ENCODE results near the gene GABPB2. TPM values are rescaled to one million over a fixed set of nuclear protein-coding genes. Genes with fewer than 3 reads are reported as not detected.

Gene GABPB2
- total and polyA plus RNA-seq, 2 of the 13 experiments (the other 11 are each of a cell fraction or from before 2014, with no cell fraction given) = 0.09 TPM; not detected in 1

DNA sequence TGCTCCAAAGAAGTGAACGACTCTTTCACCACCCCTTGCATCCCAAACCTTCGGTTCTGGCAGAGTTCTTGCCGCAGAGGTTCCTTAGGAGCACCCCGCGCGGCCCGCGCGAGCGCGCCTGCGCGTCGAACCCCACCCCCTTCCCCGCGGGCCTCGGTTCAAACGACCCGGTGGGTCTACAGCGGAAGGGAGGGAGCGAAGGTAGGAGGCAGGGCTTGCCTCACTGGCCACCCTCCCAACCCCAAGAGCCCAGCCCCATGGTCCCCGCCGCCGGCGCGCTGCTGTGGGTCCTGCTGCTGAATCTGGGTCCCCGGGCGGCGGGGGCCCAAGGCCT is 23.0 kb upstream of the GABPB2 start, which contains the start of gene C1orf56 (continued):
- TF ChIP-seq, protein P1, sequence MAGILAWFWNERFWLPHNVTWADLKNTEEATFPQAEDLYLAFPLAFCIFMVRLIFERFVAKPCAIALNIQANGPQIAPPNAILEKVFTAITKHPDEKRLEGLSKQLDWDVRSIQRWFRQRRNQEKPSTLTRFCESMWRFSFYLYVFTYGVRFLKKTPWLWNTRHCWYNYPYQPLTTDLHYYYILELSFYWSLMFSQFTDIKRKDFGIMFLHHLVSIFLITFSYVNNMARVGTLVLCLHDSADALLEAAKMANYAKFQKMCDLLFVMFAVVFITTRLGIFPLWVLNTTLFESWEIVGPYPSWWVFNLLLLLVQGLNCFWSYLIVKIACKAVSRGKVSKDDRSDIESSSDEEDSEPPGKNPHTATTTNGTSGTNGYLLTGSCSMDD (CRISPR knock-in tag; IDR thresholded peaks at IDR 0.05) = no peak
- TF ChIP-seq ZNF761 (CRISPR knock-in tag; conservative IDR thresholded peaks at IDR 0.05) (no peak), ZNF326 (CRISPR knock-in tag; IDR thresholded peaks at IDR 0.05; ENCODE audit: borderline replicate concordance) (no peak), ARNT2 (CRISPR knock-in tag; IDR thresholded peaks at IDR 0.05; ENCODE audit: low read depth) (0 out of 2 replicates have a peak, but pooled peaks have one; percentile 25), MAX (IDR thresholded peaks at IDR 0.05) (0 out of 2 replicates have a peak, but pooled peaks have one; percentile 15), SAP130 (CRISPR knock-in tag; IDR thresholded peaks at IDR 0.05; ENCODE audit: low read depth) (peak; percentile 80), ZNF292 (CRISPR knock-in tag; IDR thresholded peaks at IDR 0.05; ENCODE audit: borderline replicate concordance, low read depth) (peak; percentile 14; the same call in 1 of the 2 replicates), ERF (CRISPR knock-in tag; IDR thresholded peaks at IDR 0.05) (no peak), ZNF775 (CRISPR knock-in tag; IDR thresholded peaks at IDR 0.05; ENCODE audit: borderline replicate concordance) (no peak), POGK (CRISPR knock-in tag; conservative IDR thresholded peaks at IDR 0.05) (peak; percentile 27; the same call in 1 of the 2 replicates), THAP11 (CRISPR knock-in tag; IDR thresholded peaks at IDR 0.05) (peak; percentile 43; the same call in 1 of the 2 replicates), MTF1 (CRISPR knock-in tag; IDR thresholded peaks at IDR 0.05) (no peak), HIVEP1 (CRISPR knock-in tag; IDR thresholded peaks at IDR 0.05) (no peak; the same call in 1 of the 2 replicates), SALL2 (CRISPR knock-in tag; IDR thresholded peaks at IDR 0.05) (no peak), SSRP1 (CRISPR knock-in tag; IDR thresholded peaks at IDR 0.05) (no peak), POLR2A (IDR thresholded peaks at IDR 0.05; ENCODE audit: insufficient read depth in 1 of 2, low read depth in 2 of 2, low read length in 2 of 2) (peak; percentile 58 to 77), DRAP1 (CRISPR knock-in tag; IDR thresholded peaks at IDR 0.05) (peak; percentile 18; the same call in 1 of the 2 replicates), POLR2G (IDR thresholded peaks at IDR 0.05; ENCODE audit: low read depth, low read length) (peak; percentile 76), TOE1 (CRISPR knock-in tag; IDR thresholded peaks at IDR 0.05) (no peak), GATA4 (IDR thresholded peaks at IDR 0.05; ENCODE audit: borderline replicate concordance, low read depth) (0 out of 2 replicates have a peak, but pooled peaks have one; percentile 22)
- TF ChIP-seq, protein P2, sequence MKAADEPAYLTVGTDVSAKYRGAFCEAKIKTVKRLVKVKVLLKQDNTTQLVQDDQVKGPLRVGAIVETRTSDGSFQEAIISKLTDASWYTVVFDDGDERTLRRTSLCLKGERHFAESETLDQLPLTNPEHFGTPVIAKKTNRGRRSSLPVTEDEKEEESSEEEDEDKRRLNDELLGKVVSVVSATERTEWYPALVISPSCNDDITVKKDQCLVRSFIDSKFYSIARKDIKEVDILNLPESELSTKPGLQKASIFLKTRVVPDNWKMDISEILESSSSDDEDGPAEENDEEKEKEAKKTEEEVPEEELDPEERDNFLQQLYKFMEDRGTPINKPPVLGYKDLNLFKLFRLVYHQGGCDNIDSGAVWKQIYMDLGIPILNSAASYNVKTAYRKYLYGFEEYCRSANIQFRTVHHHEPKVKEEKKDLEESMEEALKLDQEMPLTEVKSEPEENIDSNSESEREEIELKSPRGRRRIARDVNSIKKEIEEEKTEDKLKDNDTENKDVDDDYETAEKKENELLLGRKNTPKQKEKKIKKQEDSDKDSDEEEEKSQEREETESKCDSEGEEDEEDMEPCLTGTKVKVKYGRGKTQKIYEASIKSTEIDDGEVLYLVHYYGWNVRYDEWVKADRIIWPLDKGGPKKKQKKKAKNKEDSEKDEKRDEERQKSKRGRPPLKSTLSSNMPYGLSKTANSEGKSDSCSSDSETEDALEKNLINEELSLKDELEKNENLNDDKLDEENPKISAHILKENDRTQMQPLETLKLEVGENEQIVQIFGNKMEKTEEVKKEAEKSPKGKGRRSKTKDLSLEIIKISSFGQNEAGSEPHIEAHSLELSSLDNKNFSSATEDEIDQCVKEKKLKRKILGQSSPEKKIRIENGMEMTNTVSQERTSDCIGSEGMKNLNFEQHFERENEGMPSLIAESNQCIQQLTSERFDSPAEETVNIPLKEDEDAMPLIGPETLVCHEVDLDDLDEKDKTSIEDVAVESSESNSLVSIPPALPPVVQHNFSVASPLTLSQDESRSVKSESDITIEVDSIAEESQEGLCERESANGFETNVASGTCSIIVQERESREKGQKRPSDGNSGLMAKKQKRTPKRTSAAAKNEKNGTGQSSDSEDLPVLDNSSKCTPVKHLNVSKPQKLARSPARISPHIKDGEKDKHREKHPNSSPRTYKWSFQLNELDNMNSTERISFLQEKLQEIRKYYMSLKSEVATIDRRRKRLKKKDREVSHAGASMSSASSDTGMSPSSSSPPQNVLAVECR (CRISPR knock-in tag; IDR thresholded peaks at IDR 0.05; ENCODE audit: borderline replicate concordance) = no peak
- TF ChIP-seq, protein P3, sequence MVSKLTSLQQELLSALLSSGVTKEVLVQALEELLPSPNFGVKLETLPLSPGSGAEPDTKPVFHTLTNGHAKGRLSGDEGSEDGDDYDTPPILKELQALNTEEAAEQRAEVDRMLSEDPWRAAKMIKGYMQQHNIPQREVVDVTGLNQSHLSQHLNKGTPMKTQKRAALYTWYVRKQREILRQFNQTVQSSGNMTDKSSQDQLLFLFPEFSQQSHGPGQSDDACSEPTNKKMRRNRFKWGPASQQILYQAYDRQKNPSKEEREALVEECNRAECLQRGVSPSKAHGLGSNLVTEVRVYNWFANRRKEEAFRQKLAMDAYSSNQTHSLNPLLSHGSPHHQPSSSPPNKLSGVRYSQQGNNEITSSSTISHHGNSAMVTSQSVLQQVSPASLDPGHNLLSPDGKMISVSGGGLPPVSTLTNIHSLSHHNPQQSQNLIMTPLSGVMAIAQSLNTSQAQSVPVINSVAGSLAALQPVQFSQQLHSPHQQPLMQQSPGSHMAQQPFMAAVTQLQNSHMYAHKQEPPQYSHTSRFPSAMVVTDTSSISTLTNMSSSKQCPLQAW (CRISPR knock-in tag; IDR thresholded peaks at IDR 0.05) = peak; percentile 35; the same call in 1 of the 2 replicates
